HCT116 (cell line): Measurements from ENCODE around the gene CEMIP2. TPM values are rescaled to one million over a fixed set of nuclear protein-coding genes. Genes with fewer than 3 reads are reported as not detected.

Experiments
- ATAC-seq: fragments of 200-7000 bp; cut with Tn5 transposase; 2 replicates; pipeline ENCODE4 v1.9.1; 2020; ENCODE audit warnings: mild to moderate bottlenecking, moderate library complexity
- BruUV-seq: library from RNA; stranded (reverse); fragments of 400-500 nt; replicated peaks from 2 replicates; lab custom pipeline; 2021; lab: Mats Ljungman, UMichigan
- CTCF ChIA-PET: fragments of 300-600 bp; sonication (Branson Sonifier 250); formaldehyde crosslinking; loops from one replicate; lab custom pipeline; 2021; ENCODE audit warnings: antibody characterized with exemption; lab: Charles Lee
- POLR2A ChIA-PET: fragments of 300-600, 350-600 bp; sonication (Branson Sonifier 250); formaldehyde crosslinking; loops from one replicate; lab custom pipeline; 2021; ENCODE audit warnings: antibody characterized with exemption; lab: Charles Lee
- RAD21 ChIA-PET, 2 experiments: fragments of 300-600 bp; sonication (Branson Sonifier 250); formaldehyde crosslinking; loops; one replicate each; lab custom pipeline; 2023; ENCODE audit warnings: low total read pairs in 2 of 2; ENCODE audit not compliant: uncharacterized antibody in 2 of 2, unreplicated experiment in 2 of 2, low non-redundant PET in 1 of 2; lab: Charles Lee
- DNase-seq: peaks from one replicate; pipeline ENCODE4 v3.0.0-alpha.2; 2010; ENCODE audit warnings: low read depth, low spot score
- H2AFZ ChIP-seq: fragments of 200-600 bp; shearing (Covaris generic), sonication (generic); 2 replicates; pipeline ENCODE4 v1.6.1; 2017; ENCODE audit warnings: low read depth, mixed run types, mixed read lengths, antibody characterized with exemption, low read length; ENCODE audit not compliant: poor library complexity, severe bottlenecking
- H3K27ac ChIP-seq: 2 replicates; pipeline ENCODE4 v1.5.1; 2012; ENCODE audit warnings: low read depth, low read length
- H3K27me3 ChIP-seq: fragments of 200-600 bp; sonication (generic); 2 replicates; pipeline ENCODE4 v1.6.1; 2016; ENCODE audit warnings: mixed run types, low read length, mixed read lengths; ENCODE audit not compliant: insufficient read depth
- H3K36me3 ChIP-seq, 2 experiments: fragments of 200-500 bp in 1 of 2; fragments of 200-600 bp in 1 of 2; sonication (Bioruptor generic) in 1 of 2; sonication (generic) in 1 of 2; 2 replicates each; pipeline versions ENCODE4 v1.5.1 to v1.6.1; 2014 to 2016; ENCODE audit warnings: low read length in 2 of 2, inconsistent platforms in 1 of 2, mixed read lengths in 1 of 2, mixed run types in 1 of 2; ENCODE audit not compliant: insufficient read depth in 2 of 2, control insufficient read depth in 1 of 2
- H3K4me1 ChIP-seq, 2 experiments: fragments of 200-600 bp in 1 of 2; sonication (generic) in 1 of 2; 2 replicates each; pipeline versions ENCODE4 v1.5.1 to v1.6.1; 2012 to 2017; ENCODE audit warnings: low read length in 2 of 2, inconsistent platforms in 1 of 2, mild to moderate bottlenecking in 1 of 2, mixed read lengths in 1 of 2, mixed run types in 1 of 2, moderate library complexity in 1 of 2; ENCODE audit not compliant: insufficient read depth in 2 of 2, control insufficient read depth in 1 of 2
- H3K4me2 ChIP-seq: fragments of 200-600 bp; sonication (generic); 2 replicates; pipeline ENCODE4 v1.6.1; 2017; ENCODE audit warnings: mixed run types, low read length, mixed read lengths
- H3K4me3 ChIP-seq, 2 experiments: fragments of 200-600 bp in 1 of 2; sonication (generic) in 1 of 2; replicated peaks in 1 of 2; 2 replicates each; pipeline ENCODE4 v1.5.1; 2011 to 2016; ENCODE audit warnings: low read length in 2 of 2, control low read depth in 1 of 2, low read depth in 1 of 2, mild to moderate bottlenecking in 1 of 2, mixed read lengths in 1 of 2, mixed run types in 1 of 2
- H3K79me2 ChIP-seq: fragments of 200-600 bp; sonication (generic); 2 replicates; pipeline ENCODE4 v1.6.1; 2017; ENCODE audit warnings: mild to moderate bottlenecking, mixed run types, low read length, moderate library complexity, mixed read lengths; ENCODE audit not compliant: insufficient read depth
- H3K9ac ChIP-seq: fragments of 200-600 bp; sonication (generic); 2 replicates; pipeline ENCODE4 v1.6.1; 2016; ENCODE audit warnings: low read length, mixed read lengths
- H3K9me2 ChIP-seq: fragments of 200-600 bp; sonication (generic), shearing (Covaris generic); 2 replicates; pipeline ENCODE4 v1.6.1; 2017; ENCODE audit warnings: mixed run types, mild to moderate bottlenecking, moderate library complexity; ENCODE audit not compliant: insufficient read depth
- H3K9me3 ChIP-seq, 2 experiments: fragments of 200-500 bp in 1 of 2; fragments of 200-600 bp in 1 of 2; sonication (Bioruptor generic) in 1 of 2; sonication (generic) in 1 of 2; 2 replicates each; pipeline ENCODE4 v1.6.1; 2014 to 2017; ENCODE audit warnings: low read length in 2 of 2, mixed read lengths in 2 of 2, inconsistent platforms in 1 of 2, low read depth in 1 of 2, mild to moderate bottlenecking in 1 of 2, mixed run types in 1 of 2, moderate library complexity in 1 of 2; ENCODE audit not compliant: control insufficient read depth in 1 of 2, insufficient read depth in 1 of 2
- H4K20me1 ChIP-seq: fragments of 200-600 bp; sonication (generic), shearing (Covaris generic); 2 replicates; pipeline ENCODE4 v1.6.1; 2017; ENCODE audit warnings: mixed run types, mild to moderate bottlenecking, moderate library complexity; ENCODE audit not compliant: insufficient read depth
- CBX3 ChIP-seq: IDR thresholded peaks from 2 replicates; pipeline ENCODE4 v1.6.1; 2012; ENCODE audit warnings: low read depth
- CTCF ChIP-seq, 3 experiments: fragments of 200-600 bp in 1 of 3; sonication (generic) in 1 of 3; IDR thresholded peaks in 2 of 3; conservative IDR thresholded peaks in 1 of 3; 2 replicates each; pipeline ENCODE4 v1.5.1; 2012 to 2017; ENCODE audit warnings: low read depth in 2 of 3, low read length in 2 of 3, antibody characterized with exemption in 1 of 3, borderline replicate concordance in 1 of 3, control low read depth in 1 of 3, mild to moderate bottlenecking in 1 of 3, mixed read lengths in 1 of 3, mixed run types in 1 of 3, moderate library complexity in 1 of 3; ENCODE audit not compliant: insufficient read depth in 1 of 3
- EGR1 ChIP-seq: IDR thresholded peaks from 2 replicates; pipeline ENCODE4 v1.6.1; 2012; ENCODE audit warnings: low read depth
- ELF1 ChIP-seq: IDR thresholded peaks from 2 replicates; pipeline ENCODE4 v1.6.1; 2012; ENCODE audit warnings: low read depth, borderline replicate concordance
- EZH2 ChIP-seq: fragments of 200-600 bp; sonication (generic); IDR thresholded peaks from 2 replicates; pipeline ENCODE4 v1.6.1; 2017; ENCODE audit warnings: antibody characterized with exemption, mixed run types
- FOSL1 ChIP-seq: IDR thresholded peaks from 2 replicates; pipeline ENCODE4 v1.6.1; 2012; ENCODE audit warnings: low read depth
- JUND ChIP-seq: IDR thresholded peaks from 2 replicates; pipeline ENCODE4 v1.6.1; 2012
- MAX ChIP-seq: IDR thresholded peaks from 2 replicates; pipeline ENCODE4 v1.6.1; 2012
- POLR2A ChIP-seq: IDR thresholded peaks from 2 replicates; pipeline ENCODE4 v1.7.0; 2011; ENCODE audit warnings: borderline replicate concordance; ENCODE audit not compliant: insufficient read depth, insufficient read length; ENCODE audit errors: extremely low read depth
- POLR2AphosphoS5 ChIP-seq: IDR thresholded peaks from 2 replicates; pipeline ENCODE4 v1.6.1; 2011; ENCODE audit warnings: mild to moderate bottlenecking, low read depth, low read length, moderate library complexity
- RAD21 ChIP-seq: IDR thresholded peaks from 2 replicates; pipeline ENCODE4 v1.6.1; 2012; ENCODE audit warnings: low read depth, mild to moderate bottlenecking
- REST ChIP-seq: IDR thresholded peaks from 2 replicates; pipeline ENCODE4 v1.6.1; 2012; ENCODE audit warnings: low read depth
- SIN3A ChIP-seq: IDR thresholded peaks from 2 replicates; pipeline ENCODE4 v1.6.1; 2012; ENCODE audit warnings: low read depth
- SP1 ChIP-seq: IDR thresholded peaks from 2 replicates; pipeline ENCODE4 v1.6.1; 2012; ENCODE audit warnings: low read depth
- SRF ChIP-seq: IDR thresholded peaks from 2 replicates; pipeline ENCODE4 v1.6.1; 2012; ENCODE audit warnings: low read depth
- TCF7L2 ChIP-seq: IDR thresholded peaks from 2 replicates; pipeline ENCODE4 v1.7.0; 2011; ENCODE audit warnings: borderline replicate concordance, inconsistent platforms; ENCODE audit not compliant: insufficient read depth, insufficient read length; ENCODE audit errors: extremely low read depth
- YY1 ChIP-seq: IDR thresholded peaks from 2 replicates; pipeline ENCODE4 v1.6.1; 2011; ENCODE audit warnings: low read length, low read depth, moderate library complexity, mild to moderate bottlenecking; ENCODE audit not compliant: insufficient replicate concordance; ENCODE audit errors: extremely low read depth
- ZBTB33 ChIP-seq: IDR thresholded peaks from 2 replicates; pipeline ENCODE4 v1.6.1; 2011; ENCODE audit warnings: mild to moderate bottlenecking, low read length, moderate library complexity; ENCODE audit not compliant: insufficient replicate concordance; ENCODE audit errors: extremely low read depth
- ZFX ChIP-seq: fragments of 450-650 bp; IDR thresholded peaks from 2 replicates; pipeline ENCODE4 v1.6.1; 2017
- ZNF274 ChIP-seq: fragments of 200-500 bp; sonication (Bioruptor generic); IDR thresholded peaks from 2 replicates; pipeline ENCODE4 v1.6.1; 2014; ENCODE audit warnings: mild to moderate bottlenecking, low read depth, low read length, inconsistent platforms
- intact Hi-C: fragments of 100-400 bp; cut with micrococcal nuclease; formaldehyde crosslinking; loops from 2 replicates; pipeline ENCODE4 v1.10.0; 2022
- total RNA-seq: library from RNA; stranded (reverse); gene quantifications from one replicate; pipeline ENCODE4 v1.2.1, GENCODE V29; 2021; ENCODE audit not compliant: unreplicated experiment

CEMIP2 gene
- total RNA-seq, 1 experiment from 2014 or later: 14.3 TPM

GRCh38 chr9:71764463-71764862, 3.9 kb downstream of the CEMIP2 start:
- H3K79me2 ChIP-seq: peaks cover 28% of the 10 kb centered on the region
- intact Hi-C loops: no loop called here
- no peaks in the 10 kb centered on the region for H3K9me2 ChIP-seq
- POLR2A ChIA-PET: interaction anchor here (1.4 kb wide), 1 partner anchor 9 kb away, joined by 6 read pairs; no protein-coding TSS in a partner anchor
- ATAC-seq: no peak
- H4K20me1 ChIP-seq: no peaks in the 10 kb centered on the region
- no peaks in the 10 kb centered on the region for H3K9me3 ChIP-seq
- TF ChIP-seq SIN3A: no peak
- no peak for TF ChIP-seq TCF7L2
- TF ChIP-seq FOSL1: no peak
- no peak for TF ChIP-seq YY1
- TF ChIP-seq POLR2A: no peak
- TF ChIP-seq ZNF274: no peak
- no peak for TF ChIP-seq RAD21
- TF ChIP-seq SRF: no peak
- TF ChIP-seq MAX: no peak
- TF ChIP-seq EZH2: no peak
- no peak for TF ChIP-seq CBX3
- TF ChIP-seq ZBTB33: no peak
- TF ChIP-seq EGR1: no peak
- no peak for TF ChIP-seq SP1
- TF ChIP-seq JUND: no peak
- TF ChIP-seq ZFX: no peak
- no peak for TF ChIP-seq CTCF (IDR thresholded peaks at IDR 0.05 in 2 of 3, conservative IDR thresholded peaks at IDR 0.05 in 1 of 3; ENCODE audit: borderline replicate concordance in 1 of 3, insufficient read depth in 1 of 3, low read depth in 2 of 3, low read length in 2 of 3)
- no peak for TF ChIP-seq REST
- TF ChIP-seq ELF1: no peak
- TF ChIP-seq POLR2AphosphoS5: no peak
- no peak overlapping the region for H3K27ac ChIP-seq
- RAD21 ChIA-PET: no interaction called here
- DNase-seq: no peak
- no peaks in the 10 kb centered on the region for H3K36me3 ChIP-seq
- H3K4me3 ChIP-seq: no peak overlapping the region
- H3K4me2 ChIP-seq: peak overlapping the region; percentile 63; the same call in 1 of the 2 replicates
- no peaks in the 10 kb centered on the region for H3K27me3 ChIP-seq
- H3K4me1 ChIP-seq: peaks cover 41 to 65% of the 10 kb centered on the region in 2 experiments
- H2AFZ ChIP-seq: no peak overlapping the region
- CTCF ChIA-PET: no interaction called here
- no TSS peak for BruUV-seq
- H3K9ac ChIP-seq: no peak overlapping the region
